Panc1 (cell line): Measurements from ENCODE around the gene RPL10A. TPM values are rescaled to one million over a fixed set of nuclear protein-coding genes. Genes with fewer than 3 reads are reported as not detected.

ENCODE experiments used
- ATAC-seq: fragments of 200-7000 bp; cut with Tn5 transposase; 2 replicates; pipeline ENCODE4 v1.9.1; 2020; ENCODE audit warnings: mild to moderate bottlenecking, moderate library complexity
- BruUV-seq: library from RNA; stranded (reverse); fragments of 400-500 nt; replicated peaks from 2 replicates; lab custom pipeline; 2021; lab: Mats Ljungman, UMichigan
- CTCF ChIA-PET: fragments of 300-600 bp; sonication (Branson Sonifier 250); formaldehyde crosslinking; loops from one replicate; lab custom pipeline; 2022; ENCODE audit warnings: antibody characterized with exemption; lab: Charles Lee
- POLR2A ChIA-PET: fragments of 300-600 bp; sonication (Branson Sonifier 250); formaldehyde crosslinking; loops from one replicate; lab custom pipeline; 2022; ENCODE audit warnings: antibody characterized with exemption; lab: Charles Lee
- DNase-seq: peaks from one replicate; pipeline ENCODE4 v3.0.0-alpha.2; 2010; ENCODE audit warnings: low read depth, low spot score
- H3K27ac ChIP-seq: 2 replicates; pipeline ENCODE4 v1.5.1; 2011; ENCODE audit warnings: mild to moderate bottlenecking, low read length, inconsistent platforms
- H3K27me3 ChIP-seq: fragments of 200-500 bp; sonication (Bioruptor generic); 2 replicates; pipeline ENCODE4 v1.6.0; 2014; ENCODE audit warnings: low read length, inconsistent platforms; ENCODE audit not compliant: control insufficient read depth, insufficient read depth
- H3K36me3 ChIP-seq: fragments of 200-500 bp; sonication (Bioruptor generic); 2 replicates; pipeline ENCODE4 v1.5.1; 2014; ENCODE audit warnings: inconsistent platforms, mild to moderate bottlenecking, low read length, moderate library complexity; ENCODE audit not compliant: control insufficient read depth, insufficient read depth
- H3K4me1 ChIP-seq: 2 replicates; pipeline ENCODE4 v1.5.1; 2011; ENCODE audit warnings: inconsistent platforms, mild to moderate bottlenecking, low read length, moderate library complexity; ENCODE audit not compliant: control insufficient read depth, insufficient read depth
- H3K4me3 ChIP-seq, 2 experiments: 2 replicates each; pipeline ENCODE4 v1.5.1; 2011 to 2012; ENCODE audit warnings: low read depth in 2 of 2, low read length in 2 of 2, mild to moderate bottlenecking in 2 of 2, inconsistent platforms in 1 of 2, moderate library complexity in 1 of 2
- H3K9me3 ChIP-seq: fragments of 200-500 bp; sonication (Bioruptor generic); 2 replicates; pipeline ENCODE4 v1.5.1; 2014; ENCODE audit warnings: low read depth, mild to moderate bottlenecking, inconsistent platforms, low read length, moderate library complexity; ENCODE audit not compliant: control insufficient read depth, insufficient read depth
- CTCF ChIP-seq: fragments of 450-650 bp; IDR thresholded peaks from 2 replicates; pipeline ENCODE4 v1.5.1; 2017; ENCODE audit warnings: mild to moderate bottlenecking
- POLR2AphosphoS5 ChIP-seq: IDR thresholded peaks from 2 replicates; pipeline ENCODE4 v1.6.1; 2012; ENCODE audit warnings: mild to moderate bottlenecking, low read depth, low read length, moderate library complexity
- REST ChIP-seq, 2 experiments: IDR thresholded peaks; 2 replicates each; pipeline ENCODE4 v1.6.1; 2011 to 2012; ENCODE audit warnings: low read depth in 2 of 2, control low read depth in 1 of 2, low read length in 1 of 2, mild to moderate bottlenecking in 1 of 2, moderate library complexity in 1 of 2; ENCODE audit not compliant: insufficient read depth in 1 of 2
- SIN3A ChIP-seq: IDR thresholded peaks from 2 replicates; pipeline ENCODE4 v1.6.1; 2012; ENCODE audit warnings: low read depth, mild to moderate bottlenecking, low read length, moderate library complexity, borderline replicate concordance; ENCODE audit not compliant: insufficient read depth
- TCF7L2 ChIP-seq: IDR thresholded peaks from 2 replicates; pipeline ENCODE4 v1.6.1; 2011; ENCODE audit warnings: mild to moderate bottlenecking, low read depth, low read length, inconsistent platforms
- in situ Hi-C: cut with HindIII; loops from 2 replicates; pipeline ENCODE4 v1.10.0; 2016; ENCODE audit warnings: low sequenced_read_pairs, low pct_unique_long_range_greater_than_20kb
- intact Hi-C: fragments of 100-400 bp; cut with micrococcal nuclease; formaldehyde crosslinking; loops from one replicate; pipeline ENCODE4 v1.10.0; 2022; ENCODE audit not compliant: unreplicated experiment
- total RNA-seq: library from RNA; stranded (reverse); gene quantifications from one replicate; pipeline ENCODE4 v1.2.1, GENCODE V29; 2021; ENCODE audit not compliant: unreplicated experiment

Gene RPL10A
- total RNA-seq, 1 experiment from 2014 or later = 732 TPM

GRCh38 chr6:35478259-35478658 is 10.1 kb downstream of the RPL10A start:
- no peak for TF ChIP-seq CTCF
- no peak for TF ChIP-seq REST (IDR thresholded peaks at IDR 0.05; ENCODE audit: insufficient read depth in 1 of 2, low read depth in 2 of 2, low read length in 1 of 2)
- TF ChIP-seq POLR2AphosphoS5 = no peak
- TF ChIP-seq TCF7L2 = no peak
- TF ChIP-seq SIN3A = no peak
- ATAC-seq (no peak), DNase-seq (no peak)
- CTCF ChIA-PET = no interaction called here
- BruUV-seq = no TSS peak
- intact Hi-C loops = no loop called here
- in situ Hi-C loops = no loop called here
- POLR2A ChIA-PET = no interaction called here
- Histone ChIP-seq H3K9me3 (no peaks in the 10 kb centered on the region), H3K27me3 (no peaks in the 10 kb centered on the region), H3K36me3 (no peaks in the 10 kb centered on the region), H3K4me3 (no peak overlapping the region), H3K27ac (no peak overlapping the region), H3K4me1 (peaks cover 6% of the 10 kb centered on the region)

- no peak for ATAC-seq
- POLR2A ChIA-PET = no interaction called here
- Histone ChIP-seq H3K27me3 (no peaks in the 10 kb centered on the region), H3K4me3 (no peak overlapping the region), H3K4me1 (no peaks in the 10 kb centered on the region), H3K9me3 (no peaks in the 10 kb centered on the region), H3K36me3 (no peaks in the 10 kb centered on the region), H3K27ac (no peak overlapping the region)
- in situ Hi-C loops = no loop called here
- TF ChIP-seq CTCF = no peak
- TF ChIP-seq SIN3A = no peak
- TF ChIP-seq POLR2AphosphoS5 = no peak
- no peak for TF ChIP-seq TCF7L2
- TF ChIP-seq REST (IDR thresholded peaks at IDR 0.05; ENCODE audit: insufficient read depth in 1 of 2, low read depth in 2 of 2, low read length in 1 of 2) = no peak
- DNase-seq = no peak
- BruUV-seq = no TSS peak
- CTCF ChIA-PET = no interaction called here
- intact Hi-C loops = no loop called here
Measured at GRCh38 chr6:35480176-35480575, 12.0 kb downstream of the RPL10A start.
